Uterus (tissue), 4 donors: ENCODE measurements around the gene ATP1A2. TPM values are rescaled to one million over a fixed set of nuclear protein-coding genes. Genes with fewer than 3 reads are reported as not detected.

Experiments
- DNase-seq, 2 donors: peaks; one replicate each; pipeline ENCODE4 v3.0.0-alpha.2; 2019 to 2020
- H3K27ac ChIP-seq, 2 donors: fragments of 200-600 bp; sonication (generic); 1 replicate in 1 of 2; 2 replicates in 1 of 2; pipeline ENCODE4 v1.5.1; 2016 to 2018
- H3K27me3 ChIP-seq, 2 donors: fragments of 200-600 bp; sonication (generic); one replicate each; pipeline ENCODE4 v1.5.1; 2018 to 2019; ENCODE audit warnings: control low read depth in 1 of 2
- H3K36me3 ChIP-seq, 2 donors: fragments of 200-600 bp; sonication (generic); one replicate each; pipeline ENCODE4 v1.5.1; 2019; ENCODE audit warnings: control low read depth in 1 of 2
- H3K4me1 ChIP-seq, 2 donors: fragments of 200-600 bp; sonication (generic); one replicate each; pipeline ENCODE4 v1.5.1; 2018 to 2019; ENCODE audit warnings: control low read depth in 1 of 2
- H3K4me3 ChIP-seq, 2 donors: fragments of 200-600 bp; sonication (generic); 1 replicate in 1 of 2; 2 replicates in 1 of 2; pipeline ENCODE4 v1.5.1; 2018 to 2019; ENCODE audit warnings: mild to moderate bottlenecking in 1 of 2
- H3K9me3 ChIP-seq, 2 donors: fragments of 200-600 bp; sonication (generic); one replicate each; pipeline ENCODE4 v1.5.1; 2019; ENCODE audit warnings: control low read depth in 1 of 2
- POLR2A ChIP-seq, 2 donors: fragments of 450-650 bp; IDR thresholded peaks; one replicate each; pipeline ENCODE4 v1.6.1; 2016; ENCODE audit warnings: antibody characterized with exemption in 2 of 2, mild to moderate bottlenecking in 1 of 2, moderate library complexity in 1 of 2
- intact Hi-C: fragments of 100-400 bp; cut with DNase I; formaldehyde crosslinking; loops from one replicate; pipeline ENCODE4 v1.15.1; 2023; ENCODE audit warnings: low total_unique reads
- total RNA-seq, 4 donors: library from RNA; depleted of rRNA in 3 of 4; stranded (reverse); fragments of >200 nt in 3 of 4; gene quantifications; one replicate each; pipeline versions ENCODE4 v1.1.0 to v1.2.4, GENCODE V29; 2014 to 2023
- TF ChIP-seq, protein P1 (sequence below), 4 experiments: fragments of 200-600 bp in 2 of 4; fragments of 450-650 bp in 2 of 4; sonication (generic) in 2 of 4; IDR thresholded peaks; one replicate each; pipeline ENCODE4 v1.5.1; 2016 to 2019; ENCODE audit warnings: antibody characterized with exemption in 4 of 4, mild to moderate bottlenecking in 2 of 4, moderate library complexity in 1 of 4
- donor health status: DM: yes; HTN: yes; CAD: no.

Gene ATP1A2
- total RNA-seq, 4 donors from 2014 or later: 1.2 to 36.8 (median 13.4) TPM

DNA sequence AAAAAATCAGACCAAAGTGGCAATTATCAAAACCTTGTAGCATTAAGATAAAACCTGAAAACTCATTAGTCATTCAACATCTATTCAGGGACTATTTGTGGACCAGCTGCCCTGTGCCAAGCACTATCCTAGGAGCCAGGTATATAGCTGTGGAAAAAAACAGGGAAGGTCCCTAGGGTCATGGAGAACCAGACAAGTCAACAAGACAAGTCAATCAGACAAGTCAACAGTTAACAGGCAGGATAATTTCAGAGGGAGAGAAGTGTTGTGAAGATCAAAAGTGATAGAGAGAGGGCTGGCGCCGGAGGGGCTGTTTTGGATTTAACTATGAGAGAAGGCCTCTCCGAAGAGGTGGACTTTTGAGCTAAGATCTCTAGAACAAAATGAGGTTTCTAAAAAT, 32.6 kb downstream of the ATP1A2 start:
- no peak for TF ChIP-seq POLR2A (IDR thresholded peaks at IDR 0.05)
- TF ChIP-seq, protein P1, sequence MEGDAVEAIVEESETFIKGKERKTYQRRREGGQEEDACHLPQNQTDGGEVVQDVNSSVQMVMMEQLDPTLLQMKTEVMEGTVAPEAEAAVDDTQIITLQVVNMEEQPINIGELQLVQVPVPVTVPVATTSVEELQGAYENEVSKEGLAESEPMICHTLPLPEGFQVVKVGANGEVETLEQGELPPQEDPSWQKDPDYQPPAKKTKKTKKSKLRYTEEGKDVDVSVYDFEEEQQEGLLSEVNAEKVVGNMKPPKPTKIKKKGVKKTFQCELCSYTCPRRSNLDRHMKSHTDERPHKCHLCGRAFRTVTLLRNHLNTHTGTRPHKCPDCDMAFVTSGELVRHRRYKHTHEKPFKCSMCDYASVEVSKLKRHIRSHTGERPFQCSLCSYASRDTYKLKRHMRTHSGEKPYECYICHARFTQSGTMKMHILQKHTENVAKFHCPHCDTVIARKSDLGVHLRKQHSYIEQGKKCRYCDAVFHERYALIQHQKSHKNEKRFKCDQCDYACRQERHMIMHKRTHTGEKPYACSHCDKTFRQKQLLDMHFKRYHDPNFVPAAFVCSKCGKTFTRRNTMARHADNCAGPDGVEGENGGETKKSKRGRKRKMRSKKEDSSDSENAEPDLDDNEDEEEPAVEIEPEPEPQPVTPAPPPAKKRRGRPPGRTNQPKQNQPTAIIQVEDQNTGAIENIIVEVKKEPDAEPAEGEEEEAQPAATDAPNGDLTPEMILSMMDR (IDR thresholded peaks at IDR 0.05): no peak
- no peak overlapping the region for H3K27ac ChIP-seq
- no peak for DNase-seq
- no peaks in the 10 kb centered on the region for H3K27me3 ChIP-seq
- H3K9me3 ChIP-seq: no peaks in the 10 kb centered on the region
- intact Hi-C loops: no loop called here
- no peaks in the 10 kb centered on the region for H3K36me3 ChIP-seq
- H3K4me3 ChIP-seq: no peak overlapping the region
- H3K4me1 ChIP-seq: no peaks in the 10 kb centered on the region

DNA sequence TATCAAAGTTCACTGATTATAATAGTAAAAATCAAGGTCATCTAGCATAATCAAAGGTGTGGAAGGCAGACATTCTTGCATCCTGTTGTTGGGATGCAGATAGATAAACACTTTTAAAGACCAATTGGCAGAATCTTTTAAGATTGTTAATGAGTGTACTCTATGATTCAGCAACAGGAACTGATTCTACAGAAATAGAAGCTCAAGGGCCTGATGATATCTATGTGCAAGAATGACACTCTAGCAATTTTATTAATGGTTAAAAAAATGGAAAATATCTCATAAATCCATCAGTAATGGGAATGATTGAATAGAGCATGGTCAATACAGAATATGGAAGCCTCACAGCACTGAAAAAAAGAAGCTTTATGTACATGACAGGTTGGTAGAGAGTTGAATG, 33.7 kb downstream of the ATP1A2 start:
- H3K4me1 ChIP-seq: no peaks in the 10 kb centered on the region
- H3K36me3 ChIP-seq: no peaks in the 10 kb centered on the region
- no peaks in the 10 kb centered on the region for H3K27me3 ChIP-seq
- intact Hi-C loops: no loop called here
- H3K9me3 ChIP-seq: no peaks in the 10 kb centered on the region
- TF ChIP-seq, protein P1 (IDR thresholded peaks at IDR 0.05): no peak
- no peak for TF ChIP-seq POLR2A (IDR thresholded peaks at IDR 0.05)
- no peak for DNase-seq
- no peak overlapping the region for H3K27ac ChIP-seq
- H3K4me3 ChIP-seq: no peak overlapping the region

DNA sequence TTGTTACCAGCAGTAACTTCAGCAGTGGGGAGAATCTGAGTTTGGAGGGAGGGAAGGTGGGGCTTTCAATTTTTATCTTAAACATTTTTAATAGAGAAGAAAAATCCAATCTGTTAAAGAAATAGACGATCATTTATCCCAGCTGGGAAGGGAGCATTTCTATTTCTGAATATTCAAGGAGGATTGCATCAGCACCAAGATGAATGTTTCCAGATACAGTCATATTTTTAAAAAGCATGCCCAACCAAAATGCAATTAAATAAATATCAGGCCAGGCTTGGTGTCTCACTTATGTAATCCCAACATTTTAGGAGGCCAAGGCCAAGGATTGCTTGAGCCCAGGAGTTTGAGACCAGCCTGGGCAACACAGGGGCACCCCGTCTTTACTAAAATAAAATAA, 34.2 kb downstream of the ATP1A2 start:
- intact Hi-C loops: no loop called here
- H3K27me3 ChIP-seq: no peaks in the 10 kb centered on the region
- H3K36me3 ChIP-seq: no peaks in the 10 kb centered on the region
- TF ChIP-seq POLR2A (IDR thresholded peaks at IDR 0.05): no peak
- TF ChIP-seq, protein P1 (IDR thresholded peaks at IDR 0.05): no peak
- DNase-seq: no peak
- no peaks in the 10 kb centered on the region for H3K9me3 ChIP-seq
- no peaks in the 10 kb centered on the region for H3K4me1 ChIP-seq
- no peak overlapping the region for H3K4me3 ChIP-seq
- no peak overlapping the region for H3K27ac ChIP-seq

DNA sequence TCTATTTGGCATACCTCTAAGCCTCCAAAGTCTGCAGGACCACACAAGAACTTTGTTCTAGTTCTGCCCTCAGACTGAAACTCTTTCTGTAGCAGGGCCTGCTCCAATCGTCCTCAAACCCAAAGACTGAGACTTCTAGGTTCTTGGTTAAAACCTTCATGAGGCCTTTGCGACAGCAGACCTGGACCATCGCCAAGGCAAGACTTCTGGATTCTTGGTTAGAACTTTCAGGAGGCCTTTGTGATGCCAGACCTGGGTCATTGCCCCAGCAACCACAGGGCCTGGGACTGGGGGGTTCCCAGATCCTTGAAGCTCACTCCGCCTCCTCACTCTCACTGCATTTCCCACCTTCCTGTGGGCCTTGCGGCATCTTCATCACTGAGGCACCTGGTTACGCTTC, 35.7 kb downstream of the ATP1A2 start, which contains the start of gene ATP1A4:
ATP1A4 (plus strand) TSS at position 301 of the 400 bp plus-strand sequence. CDS start 438 bp downstream, outside the sequence.
- DNase-seq: no peak
- intact Hi-C loops: no loop called here
- Histone ChIP-seq H3K27ac (no peak within 1 kb of the TSS), H3K36me3 (no peaks in the 10 kb centered on the region), H3K4me3 (no peak within 1 kb of the TSS), H3K27me3 (no peaks in the 10 kb centered on the region), H3K9me3 (no peaks in the 10 kb centered on the region), H3K4me1 (no peaks in the 10 kb centered on the region)
- no peak for TF ChIP-seq POLR2A (IDR thresholded peaks at IDR 0.05)
- TF ChIP-seq, protein P1 (IDR thresholded peaks at IDR 0.05): no peak

DNA sequence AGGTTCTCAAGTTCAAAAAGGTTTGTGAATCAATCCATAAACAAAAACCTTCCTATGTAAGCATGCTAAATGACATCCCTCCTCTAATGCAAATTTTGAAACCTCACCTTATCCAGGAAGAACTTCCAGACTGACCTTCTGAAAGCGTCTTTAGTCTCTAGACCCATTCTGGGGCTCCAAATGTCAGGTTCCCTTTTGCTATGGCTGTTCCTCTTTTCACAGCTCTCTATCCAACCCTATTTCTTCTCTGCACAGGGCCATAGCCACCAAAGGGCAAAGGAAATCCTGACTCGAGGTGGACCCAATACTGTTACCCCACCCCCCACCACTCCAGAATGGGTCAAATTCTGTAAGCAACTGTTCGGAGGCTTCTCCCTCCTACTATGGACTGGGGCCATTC, 39.2 kb downstream of the ATP1A2 start:
- no peak overlapping the region for H3K27ac ChIP-seq
- H3K27me3 ChIP-seq: no peaks in the 10 kb centered on the region
- intact Hi-C loops: no loop called here
- no peak overlapping the region for H3K4me3 ChIP-seq
- TF ChIP-seq POLR2A (IDR thresholded peaks at IDR 0.05): no peak
- TF ChIP-seq, protein P1 (IDR thresholded peaks at IDR 0.05): no peak
- DNase-seq: no peak
- H3K9me3 ChIP-seq: no peaks in the 10 kb centered on the region
- H3K36me3 ChIP-seq: no peaks in the 10 kb centered on the region
- H3K4me1 ChIP-seq: no peaks in the 10 kb centered on the region
